Measurements from ENCODE around the gene ZNF165.

GRCh38 chr6:28105245-28105639 lies 24.9 kb downstream of the ZNF165 start:
- no peak for TF ChIP-seq CTBP2 (IDR thresholded peaks at IDR 0.05; ENCODE audit: borderline replicate concordance, insufficient read depth, insufficient read length, low read length)
- TF ChIP-seq SUZ12 (IDR thresholded peaks at IDR 0.05; ENCODE audit: low read length), result no peak
- TF ChIP-seq, protein P1, sequence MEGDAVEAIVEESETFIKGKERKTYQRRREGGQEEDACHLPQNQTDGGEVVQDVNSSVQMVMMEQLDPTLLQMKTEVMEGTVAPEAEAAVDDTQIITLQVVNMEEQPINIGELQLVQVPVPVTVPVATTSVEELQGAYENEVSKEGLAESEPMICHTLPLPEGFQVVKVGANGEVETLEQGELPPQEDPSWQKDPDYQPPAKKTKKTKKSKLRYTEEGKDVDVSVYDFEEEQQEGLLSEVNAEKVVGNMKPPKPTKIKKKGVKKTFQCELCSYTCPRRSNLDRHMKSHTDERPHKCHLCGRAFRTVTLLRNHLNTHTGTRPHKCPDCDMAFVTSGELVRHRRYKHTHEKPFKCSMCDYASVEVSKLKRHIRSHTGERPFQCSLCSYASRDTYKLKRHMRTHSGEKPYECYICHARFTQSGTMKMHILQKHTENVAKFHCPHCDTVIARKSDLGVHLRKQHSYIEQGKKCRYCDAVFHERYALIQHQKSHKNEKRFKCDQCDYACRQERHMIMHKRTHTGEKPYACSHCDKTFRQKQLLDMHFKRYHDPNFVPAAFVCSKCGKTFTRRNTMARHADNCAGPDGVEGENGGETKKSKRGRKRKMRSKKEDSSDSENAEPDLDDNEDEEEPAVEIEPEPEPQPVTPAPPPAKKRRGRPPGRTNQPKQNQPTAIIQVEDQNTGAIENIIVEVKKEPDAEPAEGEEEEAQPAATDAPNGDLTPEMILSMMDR (IDR thresholded peaks at IDR 0.05; ENCODE audit: control extremely low read depth in 1 of 3, insufficient read depth in 1 of 3, low read depth in 1 of 3, low read length in 3 of 3), result no peak
- no peak for TF ChIP-seq KDM1A (IDR thresholded peaks at IDR 0.05; ENCODE audit: borderline replicate concordance, low read length)
- TF ChIP-seq ATF2 (IDR thresholded peaks at IDR 0.05; ENCODE audit: low read length), result no peak
- TF ChIP-seq E2F6 (IDR thresholded peaks at IDR 0.05), result no peak
- TF ChIP-seq POLR2A (IDR thresholded peaks at IDR 0.05; ENCODE audit: control extremely low read depth in 1 of 2, low read depth in 2 of 2, low read length in 2 of 2), result no peak
- TF ChIP-seq, protein P2, sequence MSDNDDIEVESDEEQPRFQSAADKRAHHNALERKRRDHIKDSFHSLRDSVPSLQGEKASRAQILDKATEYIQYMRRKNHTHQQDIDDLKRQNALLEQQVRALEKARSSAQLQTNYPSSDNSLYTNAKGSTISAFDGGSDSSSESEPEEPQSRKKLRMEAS (IDR thresholded peaks at IDR 0.05), result no peak
- no peak for TF ChIP-seq POLR2AphosphoS5 (IDR thresholded peaks at IDR 0.05; ENCODE audit: low read depth, low read length)
- TF ChIP-seq CEBPB (IDR thresholded peaks at IDR 0.05; ENCODE audit: low read depth, low read length), result no peak
- TF ChIP-seq, protein P3, sequence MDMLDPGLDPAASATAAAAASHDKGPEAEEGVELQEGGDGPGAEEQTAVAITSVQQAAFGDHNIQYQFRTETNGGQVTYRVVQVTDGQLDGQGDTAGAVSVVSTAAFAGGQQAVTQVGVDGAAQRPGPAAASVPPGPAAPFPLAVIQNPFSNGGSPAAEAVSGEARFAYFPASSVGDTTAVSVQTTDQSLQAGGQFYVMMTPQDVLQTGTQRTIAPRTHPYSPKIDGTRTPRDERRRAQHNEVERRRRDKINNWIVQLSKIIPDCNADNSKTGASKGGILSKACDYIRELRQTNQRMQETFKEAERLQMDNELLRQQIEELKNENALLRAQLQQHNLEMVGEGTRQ (IDR thresholded peaks at IDR 0.05; ENCODE audit: low read length), result no peak
- TF ChIP-seq RAD21 (IDR thresholded peaks at IDR 0.05 in 1 of 2, conservative IDR thresholded peaks at IDR 0.05 in 1 of 2; ENCODE audit: low read depth in 2 of 2, low read length in 2 of 2), result peak in 1 of 2 experiments; percentile 12; a peak in 1 of 4 replicates
